ENCODE results near the gene CA4. TPM values are rescaled to one million over a fixed set of nuclear protein-coding genes. Genes with fewer than 3 reads are reported as not detected.
"Not testable (repeated sequence)": the region's sequence is repeated elsewhere in the genome, so short reads cannot be mapped to it uniquely, and the experiment has no call there.

The CA4 gene
- total RNA-seq, 1 experiment from 2014 or later: not detected

GRCh38 chr17:60188759-60189158 is 39.0 kb downstream of the CA4 start:
- Histone ChIP-seq H3K36me3 (ENCODE audit: insufficient read depth, low read length) (peaks cover 23% of the 10 kb centered on the region; the same call in 1 of the 2 replicates), H3K9me3 (ENCODE audit: low read length) (no peaks in the 10 kb centered on the region)

GRCh38 chr17:60190032-60190431 is 40.3 kb downstream of the CA4 start:
- H3K9me2 ChIP-seq (replicated peaks; ENCODE audit: insufficient read depth, low read length); DNase-seq; H3K9ac ChIP-seq (ENCODE audit: low read length); H4K20me1 ChIP-seq (ENCODE audit: insufficient read depth, low read depth, low read length); H3K4me2 ChIP-seq (ENCODE audit: low read depth, low read length, poor library complexity, severe bottlenecking); H3K4me3 ChIP-seq (ENCODE audit: low read length); H3K9me3 ChIP-seq (ENCODE audit: low read length); H3K27me3 ChIP-seq (ENCODE audit: low read length); H3K27ac ChIP-seq (ENCODE audit: low read length); H2AFZ ChIP-seq (ENCODE audit: low read length); H3K79me2 ChIP-seq (ENCODE audit: low read length): not testable (repeated sequence)
- Histone ChIP-seq H3K4me1 (ENCODE audit: low read length) (peaks cover 25% of the 10 kb centered on the region), H3K36me3 (ENCODE audit: insufficient read depth, low read length) (peaks cover 21% of the 10 kb centered on the region)

More at GRCh38 chr17:60188759-60189158, 39.0 kb downstream of the CA4 start:
- Histone ChIP-seq H2AFZ (ENCODE audit: low read length) (no peak overlapping the region), H3K9me2 (replicated peaks; ENCODE audit: insufficient read depth, low read length) (no peaks in the 10 kb centered on the region), H3K4me3 (ENCODE audit: low read length) (no peak overlapping the region), H3K4me1 (ENCODE audit: low read length) (peaks cover 25% of the 10 kb centered on the region), H3K27ac (ENCODE audit: low read length) (no peak overlapping the region), H3K9ac (ENCODE audit: low read length) (no peak overlapping the region), H4K20me1 (ENCODE audit: insufficient read depth, low read depth, low read length) (no peaks in the 10 kb centered on the region), H3K27me3 (ENCODE audit: low read length) (no peaks in the 10 kb centered on the region), H3K4me2 (ENCODE audit: low read depth, low read length, poor library complexity, severe bottlenecking) (no peak overlapping the region), H3K79me2 (ENCODE audit: low read length) (no peaks in the 10 kb centered on the region)
- no peak for DNase-seq

DNA sequence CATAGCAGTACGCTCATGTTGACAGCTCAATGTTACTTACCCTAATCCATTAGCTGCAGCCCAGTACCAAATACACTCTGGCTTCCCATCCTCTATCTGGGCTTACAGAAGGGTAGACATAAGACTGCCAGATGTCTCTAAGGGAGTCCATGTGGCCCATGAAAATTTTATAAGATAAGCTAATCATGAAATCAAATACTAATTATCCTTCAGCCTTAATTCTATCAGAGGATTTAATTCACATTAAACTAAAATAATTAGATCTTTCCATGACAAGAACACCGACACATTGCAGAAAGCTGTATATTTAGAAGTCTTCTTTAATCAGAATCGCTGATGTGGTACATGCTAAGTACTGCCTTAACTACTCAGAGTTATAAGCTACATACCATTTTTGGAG is 43.3 kb downstream of the CA4 start:
- H3K36me3 ChIP-seq (ENCODE audit: insufficient read depth, low read length): peaks cover 24% of the 10 kb centered on the region
- not testable (repeated sequence) for H2AFZ ChIP-seq (ENCODE audit: low read length); H3K9me2 ChIP-seq (replicated peaks; ENCODE audit: insufficient read depth, low read length); H3K4me3 ChIP-seq (ENCODE audit: low read length); H3K27ac ChIP-seq (ENCODE audit: low read length); H3K4me2 ChIP-seq (ENCODE audit: low read depth, low read length, poor library complexity, severe bottlenecking); H3K4me1 ChIP-seq (ENCODE audit: low read length); H3K9me3 ChIP-seq (ENCODE audit: low read length); H3K9ac ChIP-seq (ENCODE audit: low read length); DNase-seq; H3K27me3 ChIP-seq (ENCODE audit: low read length); H3K79me2 ChIP-seq (ENCODE audit: low read length); H4K20me1 ChIP-seq (ENCODE audit: insufficient read depth, low read depth, low read length)

- Histone ChIP-seq H3K27ac (ENCODE audit: low read length) (no peak overlapping the region), H3K4me2 (ENCODE audit: low read depth, low read length, poor library complexity, severe bottlenecking) (no peak overlapping the region), H3K9me3 (ENCODE audit: low read length) (no peaks in the 10 kb centered on the region), H3K9ac (ENCODE audit: low read length) (no peak overlapping the region), H3K9me2 (replicated peaks; ENCODE audit: insufficient read depth, low read length) (no peaks in the 10 kb centered on the region), H3K4me3 (ENCODE audit: low read length) (no peak overlapping the region), H4K20me1 (ENCODE audit: insufficient read depth, low read depth, low read length) (no peaks in the 10 kb centered on the region), H3K79me2 (ENCODE audit: low read length) (no peaks in the 10 kb centered on the region), H2AFZ (ENCODE audit: low read length) (no peak overlapping the region), H3K4me1 (ENCODE audit: low read length) (no peaks in the 10 kb centered on the region), H3K36me3 (ENCODE audit: insufficient read depth, low read length) (peaks cover 29% of the 10 kb centered on the region), H3K27me3 (ENCODE audit: low read length) (no peaks in the 10 kb centered on the region)
- DNase-seq: no peak
Observed at GRCh38 chr17:60193482-60193881, 43.7 kb downstream of the CA4 start.

- DNase-seq; H3K4me3 ChIP-seq (ENCODE audit: low read length); H3K9me3 ChIP-seq (ENCODE audit: low read length); H3K9ac ChIP-seq (ENCODE audit: low read length); H3K4me1 ChIP-seq (ENCODE audit: low read length); H3K27ac ChIP-seq (ENCODE audit: low read length); H3K79me2 ChIP-seq (ENCODE audit: low read length); H3K27me3 ChIP-seq (ENCODE audit: low read length); H3K4me2 ChIP-seq (ENCODE audit: low read depth, low read length, poor library complexity, severe bottlenecking); H3K9me2 ChIP-seq (replicated peaks; ENCODE audit: insufficient read depth, low read length); H4K20me1 ChIP-seq (ENCODE audit: insufficient read depth, low read depth, low read length); H2AFZ ChIP-seq (ENCODE audit: low read length): not testable (repeated sequence)
- H3K36me3 ChIP-seq (ENCODE audit: insufficient read depth, low read length): peaks cover 24% of the 10 kb centered on the region
Observed at GRCh38 chr17:60194141-60194540, 44.4 kb downstream of the CA4 start.

DNA sequence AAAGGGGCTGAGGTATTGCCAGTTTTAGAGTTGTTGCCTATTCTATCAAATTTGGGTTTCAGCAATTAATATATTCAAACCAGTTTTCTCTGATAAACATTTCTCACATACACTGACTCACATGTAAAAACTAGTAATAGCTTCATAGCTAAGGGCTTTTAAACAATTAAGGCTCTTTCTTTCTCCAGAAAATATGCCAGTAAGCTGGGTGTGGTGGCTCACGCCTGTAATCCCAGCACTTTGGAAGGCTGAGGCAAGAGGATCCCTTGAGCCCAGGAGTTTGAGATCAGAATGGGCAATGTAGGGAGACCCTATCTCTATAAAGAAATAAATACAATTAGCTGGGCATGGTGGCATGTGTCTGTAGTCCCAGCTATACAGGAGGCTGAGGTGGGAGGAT is 48.9 kb downstream of the CA4 start:
- not testable (repeated sequence) for H3K9me2 ChIP-seq (replicated peaks; ENCODE audit: insufficient read depth, low read length); H3K9me3 ChIP-seq (ENCODE audit: low read length); H4K20me1 ChIP-seq (ENCODE audit: insufficient read depth, low read depth, low read length); H3K4me3 ChIP-seq (ENCODE audit: low read length); H3K4me2 ChIP-seq (ENCODE audit: low read depth, low read length, poor library complexity, severe bottlenecking); H3K27ac ChIP-seq (ENCODE audit: low read length); DNase-seq; H3K36me3 ChIP-seq (ENCODE audit: insufficient read depth, low read length); H2AFZ ChIP-seq (ENCODE audit: low read length); H3K4me1 ChIP-seq (ENCODE audit: low read length); H3K9ac ChIP-seq (ENCODE audit: low read length); H3K27me3 ChIP-seq (ENCODE audit: low read length); H3K79me2 ChIP-seq (ENCODE audit: low read length)

DNA sequence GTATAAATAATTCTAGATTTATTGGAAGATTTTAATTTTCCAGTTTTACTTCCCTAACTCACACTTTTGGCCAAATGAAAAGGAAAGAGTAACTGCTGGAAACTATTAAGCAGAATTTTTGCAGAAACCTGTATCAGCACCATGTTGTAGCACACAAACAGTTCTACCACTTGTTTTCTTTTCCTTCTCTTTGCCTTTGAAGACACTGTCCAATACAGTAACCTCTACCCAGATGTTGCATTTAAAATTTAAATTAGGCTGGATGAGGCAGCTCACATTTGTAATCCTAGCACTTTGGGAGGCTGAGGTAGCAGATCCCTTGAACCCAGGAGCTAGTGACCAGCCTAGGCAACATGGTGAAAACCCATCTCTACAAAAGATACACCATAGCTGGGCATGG is 56.0 kb downstream of the CA4 start:
- H3K27me3 ChIP-seq (ENCODE audit: low read length); H3K9me3 ChIP-seq (ENCODE audit: low read length); H3K9ac ChIP-seq (ENCODE audit: low read length); H4K20me1 ChIP-seq (ENCODE audit: insufficient read depth, low read depth, low read length); H2AFZ ChIP-seq (ENCODE audit: low read length); H3K36me3 ChIP-seq (ENCODE audit: insufficient read depth, low read length); H3K27ac ChIP-seq (ENCODE audit: low read length); H3K9me2 ChIP-seq (replicated peaks; ENCODE audit: insufficient read depth, low read length); H3K4me3 ChIP-seq (ENCODE audit: low read length); H3K79me2 ChIP-seq (ENCODE audit: low read length); DNase-seq; H3K4me1 ChIP-seq (ENCODE audit: low read length); H3K4me2 ChIP-seq (ENCODE audit: low read depth, low read length, poor library complexity, severe bottlenecking): not testable (repeated sequence)

DNA sequence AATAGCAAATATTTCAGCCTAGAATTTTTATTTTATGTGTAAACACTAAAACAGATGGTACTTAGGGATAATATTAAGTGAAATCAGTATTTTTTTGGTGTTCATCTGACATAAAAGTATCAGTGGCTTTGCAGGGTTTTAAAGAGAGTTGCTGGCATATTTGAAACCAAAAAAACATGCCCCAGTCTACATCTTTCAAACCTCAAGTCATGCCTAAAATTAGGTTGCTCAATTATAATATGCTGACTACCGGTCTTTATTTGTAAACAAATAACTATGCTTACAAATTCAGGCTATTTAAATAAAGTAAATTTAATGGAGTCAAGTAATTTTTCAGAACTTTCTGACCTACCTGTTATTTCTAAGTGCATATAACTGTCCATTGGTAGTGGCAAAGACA is 58.5 kb downstream of the CA4 start:
- H2AFZ ChIP-seq (ENCODE audit: low read length); DNase-seq; H3K4me2 ChIP-seq (ENCODE audit: low read depth, low read length, poor library complexity, severe bottlenecking); H3K36me3 ChIP-seq (ENCODE audit: insufficient read depth, low read length); H3K27me3 ChIP-seq (ENCODE audit: low read length); H3K9ac ChIP-seq (ENCODE audit: low read length); H3K4me3 ChIP-seq (ENCODE audit: low read length); H3K27ac ChIP-seq (ENCODE audit: low read length); H3K79me2 ChIP-seq (ENCODE audit: low read length); H3K9me3 ChIP-seq (ENCODE audit: low read length); H3K9me2 ChIP-seq (replicated peaks; ENCODE audit: insufficient read depth, low read length); H3K4me1 ChIP-seq (ENCODE audit: low read length); H4K20me1 ChIP-seq (ENCODE audit: insufficient read depth, low read depth, low read length): not testable (repeated sequence)
